PC-3 (cell line): Measurements from ENCODE around the gene P2RY8. TPM values are rescaled to one million over a fixed set of nuclear protein-coding genes. Genes with fewer than 3 reads are reported as not detected.

Source experiments
- ATAC-seq: fragments of 200-7000 bp; cut with Tn5 transposase; 2 replicates; pipeline ENCODE4 v1.9.1; 2020; ENCODE audit warnings: mild to moderate bottlenecking, moderate library complexity
- BruUV-seq: library from RNA; stranded (reverse); fragments of 400-500 nt; replicated peaks from 2 replicates; lab custom pipeline; 2021; lab: Mats Ljungman, UMichigan
- CTCF ChIA-PET: fragments of 300-600 bp; sonication (Branson Sonifier 250); formaldehyde crosslinking; loops from one replicate; lab custom pipeline; 2022; ENCODE audit warnings: antibody characterized with exemption; lab: Charles Lee
- POLR2A ChIA-PET: fragments of 300-600 bp; sonication (Branson Sonifier 250); formaldehyde crosslinking; loops from one replicate; lab custom pipeline; 2022; ENCODE audit warnings: antibody characterized with exemption; ENCODE audit not compliant: unreplicated experiment; lab: Charles Lee
- DNase-seq: peaks from one replicate; pipeline ENCODE4 v3.0.0-alpha.2; 2015
- H2AFZ ChIP-seq: fragments of 300-600 bp; sonication (generic); 2 replicates; pipeline ENCODE4 v1.6.0; 2016; ENCODE audit warnings: antibody characterized with exemption, low read length
- H3F3A ChIP-seq: fragments of 300-600 bp; sonication (generic); one replicate; pipeline ENCODE4 v1.6.0; 2017; ENCODE audit warnings: antibody characterized with exemption, low read length, control low read depth, mild to moderate bottlenecking; ENCODE audit not compliant: unreplicated experiment
- H3K27ac ChIP-seq: fragments of 300-600 bp; sonication (generic); 2 replicates; pipeline ENCODE4 v1.5.1; 2016; ENCODE audit warnings: mild to moderate bottlenecking, low read length
- H3K27me3 ChIP-seq: fragments of 300-600 bp; sonication (generic); 2 replicates; pipeline ENCODE4 v1.6.1; 2016; ENCODE audit warnings: low read length, mixed read lengths
- H3K36me3 ChIP-seq: fragments of 300-600 bp; sonication (generic); 2 replicates; pipeline ENCODE4 v1.6.1; 2016; ENCODE audit warnings: low read depth, mixed run types, low read length, mixed read lengths
- H3K4me1 ChIP-seq: fragments of 300-600 bp; sonication (generic); 2 replicates; pipeline ENCODE4 v1.5.1; 2016; ENCODE audit warnings: low read length; ENCODE audit not compliant: insufficient read depth
- H3K4me2 ChIP-seq: fragments of 300-600 bp; sonication (generic); 2 replicates; pipeline ENCODE4 v1.6.0; 2016; ENCODE audit warnings: low read length
- H3K4me3 ChIP-seq: fragments of 300-600 bp; sonication (generic); 2 replicates; pipeline ENCODE4 v1.5.1; 2016; ENCODE audit warnings: mild to moderate bottlenecking, low read length, mixed read lengths
- H3K79me2 ChIP-seq: fragments of 300-600 bp; sonication (generic); 2 replicates; pipeline ENCODE4 v1.6.1; 2017; ENCODE audit warnings: low read length, mixed read lengths
- H3K9ac ChIP-seq: fragments of 300-600 bp; sonication (generic); 2 replicates; pipeline ENCODE4 v1.6.0; 2016; ENCODE audit warnings: mild to moderate bottlenecking, low read length
- H3K9me2 ChIP-seq: fragments of 300-600 bp; sonication (generic); replicated peaks from 2 replicates; pipeline ENCODE4 v1.6.1; 2016; ENCODE audit warnings: mixed run types, low read length, mixed read lengths
- H3K9me3 ChIP-seq: fragments of 300-600 bp; sonication (generic); 2 replicates; pipeline ENCODE4 v1.6.1; 2016; ENCODE audit warnings: low read length, mixed read lengths
- H4K20me1 ChIP-seq: fragments of 300-600 bp; sonication (generic); 2 replicates; pipeline ENCODE4 v1.6.1; 2016; ENCODE audit warnings: low read length, mixed read lengths
- EZH2 ChIP-seq: fragments of 300-600 bp; sonication (generic); IDR thresholded peaks from one replicate; pipeline ENCODE4 v1.6.1; 2017; ENCODE audit warnings: antibody characterized with exemption, mild to moderate bottlenecking, low read length; ENCODE audit not compliant: unreplicated experiment
- EZH2phosphoT487 ChIP-seq: fragments of 300-600 bp; sonication (generic); IDR thresholded peaks from 2 replicates; pipeline ENCODE4 v1.6.1; 2018; ENCODE audit warnings: mild to moderate bottlenecking, antibody characterized with exemption, low read length, borderline replicate concordance
- intact Hi-C: fragments of 100-400 bp; cut with micrococcal nuclease; formaldehyde crosslinking; loops from 2 replicates; pipeline ENCODE4 v1.9.0; 2023
- total RNA-seq: library from RNA; depleted of rRNA; stranded (reverse); fragments of >200 nt; gene quantifications from 2 replicates; pipeline ENCODE4 v1.2.3, GENCODE V29; 2014
- TF ChIP-seq, protein P1 (sequence below): fragments of 300-600 bp; sonication (generic); conservative IDR thresholded peaks from 2 replicates; pipeline ENCODE4 v1.5.1; 2017; ENCODE audit warnings: antibody characterized with exemption, low read depth, mild to moderate bottlenecking, low read length

The P2RY8 gene
- total RNA-seq, 1 experiment from 2014 or later: not detected

DNA sequence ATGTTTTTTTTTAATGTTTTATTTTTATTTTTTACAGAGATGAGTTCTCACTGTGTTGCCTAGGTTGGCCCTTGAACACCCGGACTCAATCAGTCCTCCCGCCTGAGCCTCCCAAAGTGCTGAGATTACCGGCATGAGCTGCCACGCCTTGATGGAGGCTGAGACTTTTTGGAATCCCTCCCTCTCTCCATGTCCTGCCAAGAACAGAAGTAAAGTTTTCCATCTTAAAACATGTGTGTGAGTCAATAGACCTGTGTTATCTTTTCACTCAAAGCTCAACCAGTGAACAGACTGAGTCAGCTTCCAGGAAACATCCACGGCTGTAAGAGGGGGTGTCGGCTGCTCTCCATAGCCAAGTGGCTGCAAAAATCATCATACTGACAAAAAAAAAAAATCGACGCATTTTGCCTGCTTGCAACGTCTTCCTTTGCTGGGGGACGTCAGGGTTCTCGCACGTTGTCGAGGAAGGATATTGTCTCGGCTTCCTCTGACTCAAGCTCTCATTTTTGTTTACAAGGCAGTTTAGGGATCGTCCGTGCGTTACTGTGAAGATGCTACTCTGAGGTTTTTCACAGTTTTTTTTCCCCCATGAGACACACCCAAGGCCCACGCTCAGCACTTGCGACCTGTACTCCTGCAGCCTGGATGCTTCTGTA, 74.3 kb downstream of the P2RY8 start:
- H3K9me3 ChIP-seq: no peaks in the 10 kb centered on the region
- DNase-seq: peak; percentile 52
- H3K9ac ChIP-seq: no peak overlapping the region
- H3F3A ChIP-seq: no peaks in the 10 kb centered on the region
- H4K20me1 ChIP-seq: no peaks in the 10 kb centered on the region
- H3K4me2 ChIP-seq: peak overlapping the region; percentile 74
- ChIA-PET CTCF (no interaction called here), POLR2A (no interaction called here)
- no peaks in the 10 kb centered on the region for H3K36me3 ChIP-seq
- TF ChIP-seq, protein P1, sequence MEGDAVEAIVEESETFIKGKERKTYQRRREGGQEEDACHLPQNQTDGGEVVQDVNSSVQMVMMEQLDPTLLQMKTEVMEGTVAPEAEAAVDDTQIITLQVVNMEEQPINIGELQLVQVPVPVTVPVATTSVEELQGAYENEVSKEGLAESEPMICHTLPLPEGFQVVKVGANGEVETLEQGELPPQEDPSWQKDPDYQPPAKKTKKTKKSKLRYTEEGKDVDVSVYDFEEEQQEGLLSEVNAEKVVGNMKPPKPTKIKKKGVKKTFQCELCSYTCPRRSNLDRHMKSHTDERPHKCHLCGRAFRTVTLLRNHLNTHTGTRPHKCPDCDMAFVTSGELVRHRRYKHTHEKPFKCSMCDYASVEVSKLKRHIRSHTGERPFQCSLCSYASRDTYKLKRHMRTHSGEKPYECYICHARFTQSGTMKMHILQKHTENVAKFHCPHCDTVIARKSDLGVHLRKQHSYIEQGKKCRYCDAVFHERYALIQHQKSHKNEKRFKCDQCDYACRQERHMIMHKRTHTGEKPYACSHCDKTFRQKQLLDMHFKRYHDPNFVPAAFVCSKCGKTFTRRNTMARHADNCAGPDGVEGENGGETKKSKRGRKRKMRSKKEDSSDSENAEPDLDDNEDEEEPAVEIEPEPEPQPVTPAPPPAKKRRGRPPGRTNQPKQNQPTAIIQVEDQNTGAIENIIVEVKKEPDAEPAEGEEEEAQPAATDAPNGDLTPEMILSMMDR: no peak
- TF ChIP-seq EZH2 (no peak), EZH2phosphoT487 (no peak)
- ATAC-seq: peak; percentile 64
- H2AFZ ChIP-seq: peak overlapping the region; percentile 65; the same call in 1 of the 2 replicates
- no peak overlapping the region for H3K27ac ChIP-seq
- no peaks in the 10 kb centered on the region for H3K79me2 ChIP-seq
- peaks cover 7% of the 10 kb centered on the region; the same call in 1 of the 2 replicates for H3K4me1 ChIP-seq
- no peaks in the 10 kb centered on the region for H3K9me2 ChIP-seq
- BruUV-seq: no TSS peak
- no peaks in the 10 kb centered on the region for H3K27me3 ChIP-seq
- peak overlapping the region; percentile 55; the same call in 1 of the 2 replicates for H3K4me3 ChIP-seq
- intact Hi-C loops: no loop called here

DNA sequence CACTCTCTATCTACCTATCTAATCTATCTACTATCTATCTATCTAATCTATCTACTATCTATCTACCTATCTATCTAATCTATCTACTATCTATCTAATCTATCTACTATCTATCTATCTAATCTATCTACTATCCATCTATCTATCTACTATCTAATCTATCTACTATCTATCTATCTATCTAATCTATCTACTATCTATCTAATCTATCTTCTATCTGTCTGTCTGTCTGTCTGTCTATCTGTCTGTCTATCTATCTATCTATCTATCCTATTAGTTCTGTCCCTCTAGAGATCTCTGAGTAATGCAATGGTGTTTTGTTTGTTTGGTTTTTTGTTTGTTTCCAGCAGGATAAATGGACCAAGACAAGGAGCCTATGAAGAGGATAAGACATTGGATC, 74.9 kb downstream of the P2RY8 start:
- no TSS peak for BruUV-seq
- ATAC-seq: no peak
- CTCF ChIA-PET: no interaction called here

More for the DNA sequence above, 74.9 kb downstream of the P2RY8 start:
- no peaks in the 10 kb centered on the region for H4K20me1 ChIP-seq
- H3K27ac ChIP-seq: no peak overlapping the region
- no peaks in the 10 kb centered on the region for H3K9me2 ChIP-seq
- TF ChIP-seq EZH2: no peak
- TF ChIP-seq, protein P1: no peak
- no peak for TF ChIP-seq EZH2phosphoT487
- no peak overlapping the region for H3K9ac ChIP-seq
- POLR2A ChIA-PET: no interaction called here
- no peak overlapping the region for H3K4me3 ChIP-seq
- peaks cover 7% of the 10 kb centered on the region; the same call in 1 of the 2 replicates for H3K4me1 ChIP-seq
- H3K79me2 ChIP-seq: no peaks in the 10 kb centered on the region
- H2AFZ ChIP-seq: no peak overlapping the region
- peak overlapping the region; percentile 74; the same call in 1 of the 2 replicates for H3K4me2 ChIP-seq
- H3K27me3 ChIP-seq: no peaks in the 10 kb centered on the region
- DNase-seq: no peak
- intact Hi-C loops: no loop called here
- no peaks in the 10 kb centered on the region for H3K36me3 ChIP-seq
- no peaks in the 10 kb centered on the region for H3F3A ChIP-seq
- no peaks in the 10 kb centered on the region for H3K9me3 ChIP-seq
